ENCODE data around the gene TNIK.
A peak's percentile ranks its signal among the peaks of the same experiment; 100 is the strongest.

TNIK gene

DNA sequence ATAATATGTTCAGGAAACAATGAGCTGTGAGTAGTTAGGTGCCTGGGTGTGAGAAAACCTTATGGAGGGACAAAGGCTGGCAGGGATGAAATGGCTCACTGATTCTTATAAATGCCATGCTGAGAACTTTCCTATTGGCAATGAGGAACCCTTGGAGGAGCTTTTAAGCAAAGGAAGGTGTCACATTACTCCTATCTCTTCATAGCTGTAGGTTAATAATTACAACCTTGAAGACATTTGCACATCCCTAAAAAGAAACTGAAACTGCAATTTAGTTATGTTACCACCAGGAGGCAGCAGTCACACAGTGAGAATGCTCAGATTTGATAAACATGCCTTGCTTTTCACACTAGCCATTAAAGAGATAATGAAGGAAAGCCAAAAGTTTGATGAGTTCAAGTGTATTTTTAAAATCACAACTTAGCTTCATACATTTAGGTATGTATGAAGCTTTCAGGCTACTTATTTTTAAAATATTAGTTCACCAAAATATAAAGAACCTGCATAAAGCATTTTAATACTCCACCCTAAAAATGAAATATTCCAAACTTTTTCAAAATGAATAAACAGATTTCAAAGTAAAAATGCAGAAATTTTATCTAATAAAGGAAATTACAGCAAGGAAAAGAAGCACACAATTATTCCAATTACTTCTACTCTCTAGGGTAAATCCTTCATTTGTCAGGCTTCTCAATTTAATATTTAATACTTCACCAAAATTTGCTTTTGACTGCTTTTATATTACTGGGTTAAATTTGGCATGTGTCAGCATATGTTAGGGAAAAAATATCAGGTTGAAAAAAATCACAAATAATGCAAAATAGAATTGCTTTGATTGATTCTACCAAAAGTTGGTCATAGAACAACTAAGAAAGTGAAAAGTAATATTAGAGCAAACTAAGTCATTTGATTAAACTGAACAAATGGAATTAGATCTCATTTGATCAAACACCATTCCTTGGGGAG lies 296.8 kb downstream of the TNIK start:
- DNase-seq (ENCODE audit: low read depth) = peak; percentile 63
- no peak for TF ChIP-seq MYC (IDR thresholded peaks at IDR 0.05; ENCODE audit: low read depth, low read length)
- TF ChIP-seq, protein P1, sequence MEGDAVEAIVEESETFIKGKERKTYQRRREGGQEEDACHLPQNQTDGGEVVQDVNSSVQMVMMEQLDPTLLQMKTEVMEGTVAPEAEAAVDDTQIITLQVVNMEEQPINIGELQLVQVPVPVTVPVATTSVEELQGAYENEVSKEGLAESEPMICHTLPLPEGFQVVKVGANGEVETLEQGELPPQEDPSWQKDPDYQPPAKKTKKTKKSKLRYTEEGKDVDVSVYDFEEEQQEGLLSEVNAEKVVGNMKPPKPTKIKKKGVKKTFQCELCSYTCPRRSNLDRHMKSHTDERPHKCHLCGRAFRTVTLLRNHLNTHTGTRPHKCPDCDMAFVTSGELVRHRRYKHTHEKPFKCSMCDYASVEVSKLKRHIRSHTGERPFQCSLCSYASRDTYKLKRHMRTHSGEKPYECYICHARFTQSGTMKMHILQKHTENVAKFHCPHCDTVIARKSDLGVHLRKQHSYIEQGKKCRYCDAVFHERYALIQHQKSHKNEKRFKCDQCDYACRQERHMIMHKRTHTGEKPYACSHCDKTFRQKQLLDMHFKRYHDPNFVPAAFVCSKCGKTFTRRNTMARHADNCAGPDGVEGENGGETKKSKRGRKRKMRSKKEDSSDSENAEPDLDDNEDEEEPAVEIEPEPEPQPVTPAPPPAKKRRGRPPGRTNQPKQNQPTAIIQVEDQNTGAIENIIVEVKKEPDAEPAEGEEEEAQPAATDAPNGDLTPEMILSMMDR (IDR thresholded peaks at IDR 0.05; ENCODE audit: low read depth, low read length) = peak; percentile 50
- H3K4me3 ChIP-seq (ENCODE audit: low read depth, low read length) = no peak overlapping the region

DNA sequence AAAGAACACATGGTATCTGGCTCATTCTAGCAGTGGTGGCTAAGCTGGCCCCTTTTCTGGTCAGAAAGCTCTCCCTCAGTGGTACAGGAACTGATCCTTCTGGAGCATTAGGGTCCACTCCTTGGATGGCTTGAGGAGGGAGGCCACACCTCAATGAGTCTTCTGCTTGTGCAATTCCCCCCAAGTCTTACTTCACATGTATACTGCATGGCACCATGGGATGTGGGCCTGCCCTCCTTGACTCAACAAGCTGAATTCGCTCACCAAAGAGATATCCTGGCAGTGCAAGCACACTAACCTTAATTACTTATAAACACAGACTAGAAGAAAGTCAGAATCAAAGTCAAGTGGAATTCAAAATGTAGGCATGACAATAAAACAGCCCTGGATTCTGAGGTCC lies 299.9 kb downstream of the TNIK start:
- no peak overlapping the region for H3K4me3 ChIP-seq (ENCODE audit: low read depth, low read length)
- TF ChIP-seq, protein P2, sequence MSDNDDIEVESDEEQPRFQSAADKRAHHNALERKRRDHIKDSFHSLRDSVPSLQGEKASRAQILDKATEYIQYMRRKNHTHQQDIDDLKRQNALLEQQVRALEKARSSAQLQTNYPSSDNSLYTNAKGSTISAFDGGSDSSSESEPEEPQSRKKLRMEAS (IDR thresholded peaks at IDR 0.05; ENCODE audit: low read depth, low read length) = no peak
- TF ChIP-seq POLR2A (IDR thresholded peaks at IDR 0.05; ENCODE audit: extremely low read depth, insufficient read length) = no peak
- no peak for TF ChIP-seq MYC (IDR thresholded peaks at IDR 0.05; ENCODE audit: low read depth, low read length)
- TF ChIP-seq, protein P1 (IDR thresholded peaks at IDR 0.05; ENCODE audit: low read depth, low read length) = no peak
- DNase-seq (ENCODE audit: low read depth) = peak; percentile 38

DNA sequence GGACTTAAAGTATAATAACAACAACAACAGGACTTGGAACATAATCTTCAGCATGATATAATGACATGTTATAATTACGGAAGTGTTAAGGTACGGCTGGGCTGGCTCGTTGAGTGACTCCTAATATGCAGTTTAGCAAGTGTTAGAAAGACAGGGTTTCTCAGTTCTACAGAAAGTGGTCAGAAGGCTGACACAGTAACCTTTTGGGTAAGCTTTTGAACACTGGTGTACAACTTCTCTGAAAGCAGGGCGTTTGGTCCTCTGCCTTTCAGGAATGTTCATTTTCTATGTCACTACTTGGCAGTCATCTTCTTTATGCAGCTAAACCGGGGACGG lies 300.4 kb downstream of the TNIK start:
- TF ChIP-seq POLR2A (IDR thresholded peaks at IDR 0.05; ENCODE audit: extremely low read depth, insufficient read length) (no peak), MYC (IDR thresholded peaks at IDR 0.05; ENCODE audit: low read depth, low read length) (no peak)
- TF ChIP-seq, protein P1 (IDR thresholded peaks at IDR 0.05; ENCODE audit: low read depth, low read length) = no peak
- no peak overlapping the region for H3K4me3 ChIP-seq (ENCODE audit: low read depth, low read length)
- no peak for DNase-seq (ENCODE audit: low read depth)

DNA sequence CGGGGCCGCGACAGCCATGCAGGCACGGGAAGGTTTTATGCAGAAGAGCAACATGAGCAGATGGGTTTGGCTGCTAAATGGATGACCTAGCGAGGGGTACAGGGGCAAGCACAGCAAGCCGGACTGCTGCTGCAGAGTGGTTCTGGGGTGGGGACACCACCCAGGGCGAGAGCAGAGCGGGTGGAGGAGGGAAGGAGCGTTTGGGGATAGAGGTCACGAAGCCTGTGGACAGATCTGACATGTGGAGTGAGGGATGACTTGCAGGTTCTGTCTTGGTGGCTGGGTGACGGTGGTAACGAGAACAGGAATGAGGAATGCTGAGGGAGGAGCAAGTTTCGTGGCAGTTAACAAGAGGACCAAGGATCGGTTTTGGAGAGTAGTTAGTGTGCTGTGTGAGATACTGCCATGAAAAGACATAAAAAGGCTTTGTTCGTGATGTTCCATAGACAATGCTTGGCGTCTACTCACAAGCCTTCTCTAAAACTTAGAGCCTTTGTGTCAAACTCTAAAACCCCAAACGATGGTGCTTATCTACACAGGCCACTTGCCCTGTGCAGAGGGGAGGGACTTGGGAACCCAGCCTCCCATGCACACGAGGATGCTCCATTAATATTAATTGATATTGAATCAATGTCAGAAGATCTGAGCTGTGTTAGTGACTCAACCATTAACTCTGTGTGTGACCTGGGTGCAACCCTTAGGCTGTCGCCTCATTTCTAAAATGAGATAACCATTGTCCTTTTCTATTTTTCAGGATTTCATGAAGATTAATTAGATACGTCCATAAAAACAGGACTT lies 301.0 kb downstream of the TNIK start:
- TF ChIP-seq POLR2A (IDR thresholded peaks at IDR 0.05; ENCODE audit: extremely low read depth, insufficient read length) (no peak), MYC (IDR thresholded peaks at IDR 0.05; ENCODE audit: low read depth, low read length) (no peak)
- TF ChIP-seq, protein P1 (IDR thresholded peaks at IDR 0.05; ENCODE audit: low read depth, low read length) = no peak
- TF ChIP-seq, protein P2 (IDR thresholded peaks at IDR 0.05; ENCODE audit: low read depth, low read length) = no peak
- DNase-seq (ENCODE audit: low read depth) = no peak
- H3K4me3 ChIP-seq (ENCODE audit: low read depth, low read length) = no peak overlapping the region

DNA sequence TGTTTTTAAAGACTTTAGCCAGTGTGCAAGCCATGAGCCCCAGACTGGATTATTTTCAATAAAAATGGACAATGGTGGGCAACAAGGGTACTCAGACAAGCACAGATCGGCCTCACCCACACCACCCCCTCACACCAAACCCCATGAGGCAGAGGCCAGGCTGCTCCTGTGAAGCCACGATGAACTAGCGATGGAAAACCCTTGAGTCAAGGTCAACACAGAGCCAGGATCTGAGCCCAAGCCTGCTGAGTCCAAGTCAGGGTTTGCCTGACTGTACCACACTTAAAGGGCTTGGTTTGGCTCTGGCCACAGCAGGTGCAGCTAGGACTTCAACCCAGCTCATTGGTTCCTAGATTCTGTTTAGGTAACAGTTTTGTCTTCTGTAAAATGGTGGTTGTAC lies 302.2 kb downstream of the TNIK start:
- no peak for DNase-seq (ENCODE audit: low read depth)
- TF ChIP-seq, protein P1 (IDR thresholded peaks at IDR 0.05; ENCODE audit: low read depth, low read length) = no peak
- TF ChIP-seq, protein P2 (IDR thresholded peaks at IDR 0.05; ENCODE audit: low read depth, low read length) = no peak
- TF ChIP-seq MYC (IDR thresholded peaks at IDR 0.05; ENCODE audit: low read depth, low read length) = no peak
- TF ChIP-seq POLR2A (IDR thresholded peaks at IDR 0.05; ENCODE audit: extremely low read depth, insufficient read length) = no peak

More for the DNA sequence above, 302.2 kb downstream of the TNIK start:
- H3K4me3 ChIP-seq (ENCODE audit: low read depth, low read length) = no peak overlapping the region

All from NB4 (cell line).